ENCODE data around the gene SRC. TPM values are rescaled to one million over a fixed set of nuclear protein-coding genes. Genes with fewer than 3 reads are reported as not detected.

The SRC gene
- total RNA-seq = 16.8 TPM

- DNase-seq = no peak
Measured at GRCh38 chr20:37345339-37346235, at the start of gene SRC. Gene SRC (plus strand): TSS chr20:37346140. CDS start chr20:37384154, 38,014 bp downstream.

GRCh38 chr20:37296371-37296770 lies 49.6 kb upstream of the SRC start:
- no peak for DNase-seq

GRCh38 chr20:37297066-37297736 lies 48.7 kb upstream of the SRC start:
- DNase-seq = no peak

- DNase-seq = no peak
Measured at GRCh38 chr20:37298190-37298939, 47.6 kb upstream of the SRC start.

- DNase-seq = no peak
Measured at GRCh38 chr20:37299718-37300528, 46.0 kb upstream of the SRC start.

GRCh38 chr20:37301120-37301519 lies 44.8 kb upstream of the SRC start:
- DNase-seq = no peak

GRCh38 chr20:37301558-37301957 lies 44.4 kb upstream of the SRC start:
- DNase-seq = no peak

GRCh38 chr20:37302981-37303380 lies 43.0 kb upstream of the SRC start:
- no peak for DNase-seq

- no peak for DNase-seq
Measured at GRCh38 chr20:37303637-37304036, 42.3 kb upstream of the SRC start.

GRCh38 chr20:37305079-37305478 lies 40.9 kb upstream of the SRC start:
- DNase-seq = no peak

- no peak for DNase-seq
Measured at GRCh38 chr20:37305839-37306238, 40.1 kb upstream of the SRC start.

GRCh38 chr20:37308086-37309050 lies 37.6 kb upstream of the SRC start:
- no peak for DNase-seq

- DNase-seq = no peak
Measured at GRCh38 chr20:37309290-37309689, 36.6 kb upstream of the SRC start.

- DNase-seq = no peak
Measured at GRCh38 chr20:37309936-37310590, 35.9 kb upstream of the SRC start.

GRCh38 chr20:37310951-37311350 lies 35.0 kb upstream of the SRC start:
- DNase-seq = no peak

- no peak for DNase-seq
Measured at GRCh38 chr20:37311710-37312355, 34.1 kb upstream of the SRC start.

- DNase-seq = no peak
Measured at GRCh38 chr20:37313546-37314091, 32.3 kb upstream of the SRC start.

- DNase-seq = no peak
Measured at GRCh38 chr20:37314099-37314498, 31.8 kb upstream of the SRC start.

- DNase-seq = no peak
Measured at GRCh38 chr20:37314617-37315016, 31.3 kb upstream of the SRC start.
